Vagina (tissue), 2 donors: ENCODE results near the gene ZC3HAV1L.

Experiments
- POLR2A ChIP-seq, 2 donors: fragments of 450-650 bp; IDR thresholded peaks; one replicate each; pipeline ENCODE4 v1.6.1; 2017; ENCODE audit warnings: antibody characterized with exemption in 2 of 2, mild to moderate bottlenecking in 2 of 2, moderate library complexity in 2 of 2
- POLR2AphosphoS5 ChIP-seq, 2 donors: sonication (generic); formaldehyde crosslinking; IDR thresholded peaks; one replicate each; pipeline ENCODE4 v1.9.0; 2017; ENCODE audit warnings: antibody characterized with exemption in 2 of 2, mild to moderate bottlenecking in 2 of 2, low read depth in 1 of 2; ENCODE audit not compliant: insufficient read depth in 1 of 2
- TF ChIP-seq, protein P1 (sequence below), 3 experiments: fragments of 450-650 bp in 2 of 3; fragments of 200-600 bp in 1 of 3; sonication (generic) in 1 of 3; IDR thresholded peaks; one replicate each; pipeline ENCODE4 v1.5.1; 2017 to 2019; ENCODE audit warnings: antibody characterized with exemption in 3 of 3, mild to moderate bottlenecking in 2 of 3, moderate library complexity in 2 of 3

DNA sequence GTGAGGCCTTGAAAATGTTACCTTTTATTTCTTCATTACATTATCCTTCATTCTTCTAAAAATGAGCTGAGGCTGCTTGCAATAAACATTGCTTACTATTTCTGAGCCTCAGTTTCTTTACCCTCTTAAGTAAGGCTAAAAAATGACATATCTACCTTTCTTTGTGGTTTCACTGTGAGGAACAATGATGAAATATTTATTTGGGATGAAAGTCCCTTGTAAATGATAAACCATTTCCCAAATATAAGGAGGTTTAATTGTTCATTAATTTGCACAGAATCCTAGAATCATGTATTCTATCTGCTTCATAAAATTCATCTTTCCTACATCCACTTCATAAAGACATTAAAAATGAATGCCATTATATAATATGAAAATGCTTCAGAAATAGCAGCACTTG lies 45.7 kb upstream of the ZC3HAV1L start:
- TF ChIP-seq, protein P1, sequence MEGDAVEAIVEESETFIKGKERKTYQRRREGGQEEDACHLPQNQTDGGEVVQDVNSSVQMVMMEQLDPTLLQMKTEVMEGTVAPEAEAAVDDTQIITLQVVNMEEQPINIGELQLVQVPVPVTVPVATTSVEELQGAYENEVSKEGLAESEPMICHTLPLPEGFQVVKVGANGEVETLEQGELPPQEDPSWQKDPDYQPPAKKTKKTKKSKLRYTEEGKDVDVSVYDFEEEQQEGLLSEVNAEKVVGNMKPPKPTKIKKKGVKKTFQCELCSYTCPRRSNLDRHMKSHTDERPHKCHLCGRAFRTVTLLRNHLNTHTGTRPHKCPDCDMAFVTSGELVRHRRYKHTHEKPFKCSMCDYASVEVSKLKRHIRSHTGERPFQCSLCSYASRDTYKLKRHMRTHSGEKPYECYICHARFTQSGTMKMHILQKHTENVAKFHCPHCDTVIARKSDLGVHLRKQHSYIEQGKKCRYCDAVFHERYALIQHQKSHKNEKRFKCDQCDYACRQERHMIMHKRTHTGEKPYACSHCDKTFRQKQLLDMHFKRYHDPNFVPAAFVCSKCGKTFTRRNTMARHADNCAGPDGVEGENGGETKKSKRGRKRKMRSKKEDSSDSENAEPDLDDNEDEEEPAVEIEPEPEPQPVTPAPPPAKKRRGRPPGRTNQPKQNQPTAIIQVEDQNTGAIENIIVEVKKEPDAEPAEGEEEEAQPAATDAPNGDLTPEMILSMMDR (IDR thresholded peaks at IDR 0.05) = no peak
- no peak for TF ChIP-seq POLR2AphosphoS5 (IDR thresholded peaks at IDR 0.05; ENCODE audit: insufficient read depth in 1 of 2, low read depth in 1 of 2)
- TF ChIP-seq POLR2A (IDR thresholded peaks at IDR 0.05) = no peak
